BLaER1 treated with 17β-estradiol and CSF1 and Interleukin-3, amounts not matched to agents 10 nM and 100 nM (cell line): ENCODE results near the gene GPR32.
A peak's percentile ranks its signal among the peaks of the same experiment; 100 is the strongest.
"Not testable (repeated sequence)": the region's sequence is repeated elsewhere in the genome, so short reads cannot be mapped to it uniquely, and the experiment has no call there.

Experiments
- H3K27ac ChIP-seq, 11 experiments: shearing (Covaris generic); formaldehyde crosslinking; 2 replicates each; pipeline ENCODE4 v1.8.1; 2022
- H3K27me3 ChIP-seq, 11 experiments: shearing (Covaris generic); formaldehyde crosslinking; 2 replicates each; pipeline ENCODE4 v1.8.1; 2022
- H3K36me3 ChIP-seq, 11 experiments: shearing (Covaris generic); formaldehyde crosslinking; 2 replicates each; pipeline ENCODE4 v1.8.1; 2022
- H3K4me1 ChIP-seq, 10 experiments: shearing (Covaris generic); formaldehyde crosslinking; 2 replicates each; pipeline ENCODE4 v1.8.1; 2022
- H3K4me2 ChIP-seq, 11 experiments: shearing (Covaris generic); formaldehyde crosslinking; 2 replicates each; pipeline ENCODE4 v1.8.1; 2022
- H3K4me3 ChIP-seq, 10 experiments: shearing (Covaris generic); formaldehyde crosslinking; 2 replicates each; pipeline ENCODE4 v1.8.1; 2022
- H3K9ac ChIP-seq, 11 experiments: shearing (Covaris generic); formaldehyde crosslinking; 2 replicates each; pipeline ENCODE4 v1.8.1; 2022
- H3K9me3 ChIP-seq, 11 experiments: shearing (Covaris generic); formaldehyde crosslinking; replicated peaks in 1 of 11; 2 replicates each; pipeline ENCODE4 v1.8.1; 2022
- H4K20me1 ChIP-seq, 11 experiments: shearing (Covaris generic); formaldehyde crosslinking; 2 replicates each; pipeline ENCODE4 v1.8.1; 2022
- Cebpa-rat ChIP-seq, 11 experiments: shearing (Covaris generic); IDR thresholded peaks; 2 replicates each; pipeline ENCODE4 v1.8.1; 2022

Gene GPR32

DNA sequence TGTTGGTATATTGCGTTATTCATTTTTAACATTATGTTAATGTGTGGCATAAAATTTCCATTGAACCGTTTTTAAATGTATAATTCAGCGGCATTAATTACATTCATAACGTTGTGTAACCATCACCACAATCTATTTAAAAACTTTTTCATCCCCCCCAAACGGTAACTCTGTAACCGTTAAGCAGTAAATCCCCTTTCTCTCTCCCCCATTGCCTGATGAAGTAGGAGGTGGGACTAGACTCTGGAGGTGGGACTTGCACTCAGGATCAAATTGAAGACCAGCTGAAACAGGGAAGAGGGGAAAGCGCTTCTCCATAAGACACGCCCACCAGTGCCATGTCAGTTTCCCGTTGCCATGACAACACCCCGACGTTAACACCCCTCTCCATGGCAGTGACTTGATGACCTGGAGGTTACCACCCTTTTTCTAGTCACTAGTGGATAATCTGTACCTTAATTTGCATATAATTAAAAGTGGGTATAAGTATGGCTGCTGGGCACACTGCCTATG, 30.3 kb upstream of the GPR32 start:
- Histone ChIP-seq H3K27me3 (no peaks in the 10 kb centered on the region), H3K9me3 (no peaks in the 10 kb centered on the region), H3K27ac (no peak overlapping the region), H3K4me2 (peak overlapping the region in 4 of 11 experiments; percentile 14 to 29 (median 27); a peak in 3 of 22 replicates), H3K4me1 (peaks cover 0 to 22% (median 15%) of the 10 kb centered on the region in 10 experiments; a peak in 13 of 20 replicates), H3K9ac (no peak overlapping the region), H3K4me3 (no peak overlapping the region), H3K36me3 (no peaks in the 10 kb centered on the region), H4K20me1 (no peaks in the 10 kb centered on the region)
- no peak for TF ChIP-seq Cebpa-rat (IDR thresholded peaks at IDR 0.05)

DNA sequence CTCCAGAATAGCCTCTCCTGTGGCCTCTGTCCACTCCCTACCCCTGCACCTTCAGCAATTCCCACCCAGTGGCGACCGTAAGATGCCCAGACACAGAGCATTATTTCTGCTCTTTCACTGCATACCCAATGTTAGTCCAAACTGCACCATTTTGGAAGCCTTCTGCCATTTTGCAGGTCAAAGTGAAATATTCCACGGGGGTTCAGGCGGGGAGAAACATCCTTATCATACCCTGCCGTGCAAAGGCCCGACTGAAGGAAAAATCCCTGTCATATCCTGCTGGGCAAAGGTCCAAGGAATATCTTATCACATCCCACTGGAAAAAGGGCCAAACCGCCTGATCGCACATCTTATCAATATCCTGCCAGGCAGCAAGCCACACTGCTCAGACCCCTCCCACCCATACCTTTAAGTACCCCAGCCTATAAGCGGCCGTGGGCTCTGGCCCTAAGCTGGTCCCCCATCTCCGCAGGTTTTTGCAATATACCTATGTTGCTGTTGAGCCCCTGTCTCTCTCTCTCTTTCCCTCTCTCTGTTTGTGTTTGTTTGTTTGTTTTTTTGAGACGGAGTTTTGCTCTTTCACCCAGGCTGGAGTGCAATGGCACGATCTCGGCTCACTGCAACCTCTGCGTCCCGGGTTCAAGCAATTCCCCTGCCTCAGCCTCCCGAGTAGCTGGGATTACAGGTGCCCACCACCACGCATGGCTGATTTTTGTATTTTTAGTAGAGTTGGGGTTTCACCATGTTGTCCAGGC, 28.9 kb upstream of the GPR32 start:
- Histone ChIP-seq H3K27ac (no peak overlapping the region), H3K4me1 (peaks cover 0 to 22% (median 15%) of the 10 kb centered on the region in 10 experiments; a peak in 13 of 20 replicates), H3K9me3 (no peaks in the 10 kb centered on the region)

DNA sequence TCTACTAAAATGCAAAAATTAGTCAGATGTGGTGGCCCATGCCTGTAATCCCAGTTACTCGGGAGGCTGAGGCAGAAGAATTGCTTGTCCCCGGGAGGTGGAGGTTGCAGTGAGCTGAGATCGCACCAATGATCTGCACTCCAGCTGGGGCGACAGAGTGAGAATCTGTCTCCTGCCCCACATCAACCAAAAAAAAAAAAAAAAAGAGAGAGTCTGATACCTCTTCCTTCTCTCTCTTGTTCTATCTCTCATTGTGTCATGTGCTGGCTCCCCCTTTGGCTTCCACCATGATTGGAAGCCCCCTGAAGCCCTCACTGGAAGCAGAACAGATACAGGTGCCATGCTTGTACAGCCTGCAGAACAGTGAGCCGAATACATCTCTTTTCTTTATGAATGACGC, 26.7 kb upstream of the GPR32 start:
- TF ChIP-seq Cebpa-rat (IDR thresholded peaks at IDR 0.05): no peak

More for the DNA sequence above, 28.9 kb upstream of the GPR32 start:
- H3K36me3 ChIP-seq: no peaks in the 10 kb centered on the region
- H3K4me2 ChIP-seq: no peak overlapping the region
- H4K20me1 ChIP-seq: no peaks in the 10 kb centered on the region
- no peak overlapping the region for H3K4me3 ChIP-seq
- no peak overlapping the region for H3K9ac ChIP-seq
- H3K27me3 ChIP-seq: no peaks in the 10 kb centered on the region
- no peak for TF ChIP-seq Cebpa-rat (IDR thresholded peaks at IDR 0.05)

GRCh38 chr19:50745221-50745620, 25.0 kb upstream of the GPR32 start:
- Histone ChIP-seq H3K9ac (no peak overlapping the region), H3K36me3 (no peaks in the 10 kb centered on the region), H3K4me1 (peaks cover 0 to 15% (median 11%) of the 10 kb centered on the region in 10 experiments; a peak in 14 of 20 replicates), H3K9me3 (no peaks in the 10 kb centered on the region), H3K4me3 (no peak overlapping the region), H4K20me1 (no peaks in the 10 kb centered on the region), H3K4me2 (no peak overlapping the region), H3K27me3 (no peaks in the 10 kb centered on the region), H3K27ac (no peak overlapping the region)
- no peak for TF ChIP-seq Cebpa-rat (IDR thresholded peaks at IDR 0.05)

More for the DNA sequence above, 26.7 kb upstream of the GPR32 start:
- no peak overlapping the region for H3K4me2 ChIP-seq
- H3K36me3 ChIP-seq: no peaks in the 10 kb centered on the region
- peaks cover 0 to 17% (median 13%) of the 10 kb centered on the region in 10 experiments; a peak in 13 of 20 replicates for H3K4me1 ChIP-seq
- no peaks in the 10 kb centered on the region for H3K9me3 ChIP-seq
- no peak overlapping the region for H3K27ac ChIP-seq
- no peaks in the 10 kb centered on the region for H4K20me1 ChIP-seq
- no peak overlapping the region for H3K4me3 ChIP-seq
- no peak overlapping the region for H3K9ac ChIP-seq
- no peaks in the 10 kb centered on the region for H3K27me3 ChIP-seq

GRCh38 chr19:50747141-50747540, 23.1 kb upstream of the GPR32 start:
- H3K27ac ChIP-seq, H4K20me1 ChIP-seq, H3K4me3 ChIP-seq, H3K9me3 ChIP-seq, H3K9ac ChIP-seq, H3K36me3 ChIP-seq, H3K4me2 ChIP-seq, H3K27me3 ChIP-seq: not testable (repeated sequence)
- H3K4me1 ChIP-seq: peaks cover 0 to 26% (median 13%) of the 10 kb centered on the region in 10 experiments; a peak in 14 of 20 replicates

GRCh38 chr19:50749490-50749889, 20.8 kb upstream of the GPR32 start:
- H3K27me3 ChIP-seq: no peaks in the 10 kb centered on the region
- no peak for TF ChIP-seq Cebpa-rat (IDR thresholded peaks at IDR 0.05)
- no peaks in the 10 kb centered on the region for H4K20me1 ChIP-seq
- peaks cover 0 to 26% (median 13%) of the 10 kb centered on the region in 10 experiments; a peak in 14 of 20 replicates for H3K4me1 ChIP-seq
- 0 out of 22 replicates have a peak overlapping the region, but pooled peaks of 1 of the 11 experiments have one; percentile 13 for H3K9ac ChIP-seq
- peak overlapping the region in 8 of 11 experiments; percentile 2 to 70 (median 55); a peak in 14 of 22 replicates for H3K4me2 ChIP-seq
- no peaks in the 10 kb centered on the region for H3K36me3 ChIP-seq
- no peak overlapping the region for H3K4me3 ChIP-seq
- peak overlapping the region in 1 of 11 experiments; percentile 10; a peak in 1 of 22 replicates for H3K27ac ChIP-seq
- no peaks in the 10 kb centered on the region for H3K9me3 ChIP-seq

GRCh38 chr19:50750010-50750409, 20.3 kb upstream of the GPR32 start:
- H3K9ac ChIP-seq: no peak overlapping the region
- no peaks in the 10 kb centered on the region for H3K27me3 ChIP-seq
- H3K9me3 ChIP-seq: no peaks in the 10 kb centered on the region
- peak overlapping the region in 8 of 11 experiments; percentile 2 to 70 (median 55); a peak in 14 of 22 replicates for H3K4me2 ChIP-seq
- H3K4me1 ChIP-seq: peaks cover 0 to 26% (median 13%) of the 10 kb centered on the region in 10 experiments; a peak in 14 of 20 replicates
- peak overlapping the region in 1 of 11 experiments; percentile 10; a peak in 1 of 22 replicates for H3K27ac ChIP-seq
- no peak overlapping the region for H3K4me3 ChIP-seq
- H4K20me1 ChIP-seq: no peaks in the 10 kb centered on the region
- no peak for TF ChIP-seq Cebpa-rat (IDR thresholded peaks at IDR 0.05)
- no peaks in the 10 kb centered on the region for H3K36me3 ChIP-seq

- Histone ChIP-seq H4K20me1 (no peaks in the 10 kb centered on the region), H3K4me1 (peaks cover 0 to 24% (median 13%) of the 10 kb centered on the region in 10 experiments; a peak in 14 of 20 replicates), H3K27ac (no peak overlapping the region), H3K4me2 (no peak overlapping the region), H3K9me3 (no peaks in the 10 kb centered on the region), H3K36me3 (no peaks in the 10 kb centered on the region), H3K9ac (no peak overlapping the region), H3K27me3 (no peaks in the 10 kb centered on the region), H3K4me3 (no peak overlapping the region)
- TF ChIP-seq Cebpa-rat (IDR thresholded peaks at IDR 0.05): no peak
Measured at GRCh38 chr19:50753879-50754278, 16.4 kb upstream of the GPR32 start.

GRCh38 chr19:50756244-50756643, 14.0 kb upstream of the GPR32 start:
- H3K27ac ChIP-seq, H3K27me3 ChIP-seq, H3K36me3 ChIP-seq, H4K20me1 ChIP-seq, H3K4me3 ChIP-seq, H3K9ac ChIP-seq, H3K4me2 ChIP-seq, H3K4me1 ChIP-seq: not testable (repeated sequence)
- H3K9me3 ChIP-seq: peaks cover 0 to 10% (median 8%) of the 10 kb centered on the region in 11 experiments; a peak in 13 of 22 replicates

GRCh38 chr19:50757624-50758023, 12.6 kb upstream of the GPR32 start:
- H3K27ac ChIP-seq, H3K4me1 ChIP-seq, H3K4me3 ChIP-seq, H3K27me3 ChIP-seq, H3K4me2 ChIP-seq, H3K36me3 ChIP-seq, H3K9ac ChIP-seq, H4K20me1 ChIP-seq: not testable (repeated sequence)
- H3K9me3 ChIP-seq: peaks cover 0 to 10% (median 8%) of the 10 kb centered on the region in 11 experiments; a peak in 13 of 22 replicates

GRCh38 chr19:50759076-50759475, 11.2 kb upstream of the GPR32 start:
- not testable (repeated sequence) for H3K36me3 ChIP-seq, H3K4me3 ChIP-seq, H4K20me1 ChIP-seq, H3K4me2 ChIP-seq, H3K4me1 ChIP-seq, H3K9ac ChIP-seq, H3K27me3 ChIP-seq, H3K27ac ChIP-seq
- peaks cover 0 to 10% (median 8%) of the 10 kb centered on the region in 11 experiments; a peak in 13 of 22 replicates for H3K9me3 ChIP-seq
